GM12873 (cell line): ENCODE results near the gene FLOT2.

Source experiments
- TF ChIP-seq, protein P1 (sequence below): IDR thresholded peaks from 2 replicates; pipeline ENCODE4 v1.5.1; 2012; ENCODE audit warnings: low read depth, mild to moderate bottlenecking, moderate library complexity, low read length, control low read depth; ENCODE audit not compliant: insufficient read depth; ENCODE audit errors: missing control alignments

The FLOT2 gene

GRCh38 chr17:28926786-28927185 lies 29.3 kb upstream of the FLOT2 start:
- TF ChIP-seq, protein P1, sequence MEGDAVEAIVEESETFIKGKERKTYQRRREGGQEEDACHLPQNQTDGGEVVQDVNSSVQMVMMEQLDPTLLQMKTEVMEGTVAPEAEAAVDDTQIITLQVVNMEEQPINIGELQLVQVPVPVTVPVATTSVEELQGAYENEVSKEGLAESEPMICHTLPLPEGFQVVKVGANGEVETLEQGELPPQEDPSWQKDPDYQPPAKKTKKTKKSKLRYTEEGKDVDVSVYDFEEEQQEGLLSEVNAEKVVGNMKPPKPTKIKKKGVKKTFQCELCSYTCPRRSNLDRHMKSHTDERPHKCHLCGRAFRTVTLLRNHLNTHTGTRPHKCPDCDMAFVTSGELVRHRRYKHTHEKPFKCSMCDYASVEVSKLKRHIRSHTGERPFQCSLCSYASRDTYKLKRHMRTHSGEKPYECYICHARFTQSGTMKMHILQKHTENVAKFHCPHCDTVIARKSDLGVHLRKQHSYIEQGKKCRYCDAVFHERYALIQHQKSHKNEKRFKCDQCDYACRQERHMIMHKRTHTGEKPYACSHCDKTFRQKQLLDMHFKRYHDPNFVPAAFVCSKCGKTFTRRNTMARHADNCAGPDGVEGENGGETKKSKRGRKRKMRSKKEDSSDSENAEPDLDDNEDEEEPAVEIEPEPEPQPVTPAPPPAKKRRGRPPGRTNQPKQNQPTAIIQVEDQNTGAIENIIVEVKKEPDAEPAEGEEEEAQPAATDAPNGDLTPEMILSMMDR: no peak

GRCh38 chr17:28926366-28926765 lies 28.8 kb upstream of the FLOT2 start:
- TF ChIP-seq, protein P1: no peak

GRCh38 chr17:28925912-28926365 lies 28.4 kb upstream of the FLOT2 start:
- TF ChIP-seq, protein P1: no peak

DNA sequence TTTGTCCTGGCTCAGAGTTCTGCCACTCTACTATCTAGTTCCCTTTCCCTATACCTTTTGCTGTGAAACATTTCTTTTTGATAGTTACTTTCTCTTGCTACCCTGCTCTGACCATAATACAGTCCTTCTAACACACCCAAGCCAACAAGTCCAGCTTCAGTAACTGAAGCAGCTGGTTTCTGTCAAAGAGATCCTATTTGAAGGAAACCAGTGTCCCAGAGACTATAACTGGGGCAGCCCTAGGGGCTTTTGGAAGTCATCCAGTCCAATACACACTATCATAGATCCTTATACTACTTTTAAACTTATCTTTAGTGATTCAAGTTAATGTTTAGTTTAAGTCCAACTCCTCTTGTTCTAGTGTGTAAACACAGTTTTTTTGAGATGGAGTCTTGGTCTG lies 22.7 kb upstream of the FLOT2 start:
- TF ChIP-seq, protein P1: no peak

- TF ChIP-seq, protein P1: no peak
These were observed 20.8 kb upstream of the FLOT2 start for GRCh38 chr17:28918295-28918694.

GRCh38 chr17:28917465-28917864 lies 19.9 kb upstream of the FLOT2 start:
- TF ChIP-seq, protein P1: no peak

- TF ChIP-seq, protein P1: no peak
These were observed 19.5 kb upstream of the FLOT2 start for GRCh38 chr17:28917029-28917428.
